Measurements from ENCODE around the gene RPRD1A. TPM values are rescaled to one million over a fixed set of nuclear protein-coding genes. Genes with fewer than 3 reads are reported as not detected.
"Not testable (repeated sequence)": the region's sequence is repeated elsewhere in the genome, so short reads cannot be mapped to it uniquely, and the experiment has no call there.

Gene RPRD1A
- total RNA-seq, 4 donors from 2014 or later = 36.4 to 64.8 (median 53.9) TPM

GRCh38 chr18:36078751-36079529, 11.6 kb upstream of the RPRD1A start:
- no peak for DNase-seq (ENCODE audit: low spot score)
- TF ChIP-seq CTCF (IDR thresholded peaks at IDR 0.05) = no peak
- ATAC-seq (ENCODE audit: low FRiP score) = no peak

- ATAC-seq (ENCODE audit: low FRiP score); DNase-seq (ENCODE audit: low spot score): not testable (repeated sequence)
Measured at GRCh38 chr18:36077764-36078163, 10.4 kb upstream of the RPRD1A start.

- DNase-seq (ENCODE audit: low spot score) (no peak), ATAC-seq (ENCODE audit: low FRiP score) (no peak)
- no peak for TF ChIP-seq CTCF (IDR thresholded peaks at IDR 0.05)
Measured at GRCh38 chr18:36075862-36076587, 8.7 kb upstream of the RPRD1A start.

- TF ChIP-seq CTCF (IDR thresholded peaks at IDR 0.05) = no peak
- no peak for DNase-seq (ENCODE audit: low spot score)
- no peak for ATAC-seq (ENCODE audit: low FRiP score)
Measured at GRCh38 chr18:36074435-36074834, 7.1 kb upstream of the RPRD1A start.

- no peak for TF ChIP-seq CTCF (IDR thresholded peaks at IDR 0.05)
- ATAC-seq (ENCODE audit: low FRiP score) = no peak
- DNase-seq (ENCODE audit: low spot score) = no peak
Measured at GRCh38 chr18:36073676-36074075, 6.3 kb upstream of the RPRD1A start.

- ATAC-seq (ENCODE audit: low FRiP score); DNase-seq (ENCODE audit: low spot score): not testable (repeated sequence)
Measured at GRCh38 chr18:36072406-36072805, 5.0 kb upstream of the RPRD1A start.

GRCh38 chr18:36066686-36067054, 689 bp downstream of the RPRD1A start:
- DNase-seq (ENCODE audit: low spot score) (no peak), ATAC-seq (ENCODE audit: low FRiP score) (no peak)
- no peak for TF ChIP-seq CTCF (IDR thresholded peaks at IDR 0.05)

- ATAC-seq (ENCODE audit: low FRiP score) (no peak), DNase-seq (ENCODE audit: low spot score) (no peak)
Measured at GRCh38 chr18:36066001-36066400, 1.4 kb downstream of the RPRD1A start.

GRCh38 chr18:36064809-36065079, 2.6 kb downstream of the RPRD1A start:
- not testable (repeated sequence) for ATAC-seq (ENCODE audit: low FRiP score); DNase-seq (ENCODE audit: low spot score)

More at GRCh38 chr18:36066001-36066400, 1.4 kb downstream of the RPRD1A start:
- no peak for TF ChIP-seq CTCF (IDR thresholded peaks at IDR 0.05)

Data from omental fat pad (tissue), 4 donors.